Superior temporal gyrus (tissue), 1 donor: Measurements from ENCODE around the gene IL36G.
"Not testable (repeated sequence)": the region's sequence is repeated elsewhere in the genome, so short reads cannot be mapped to it uniquely, and the experiment has no call there.

Experiments used
- DNase-seq: peaks from one replicate; pipeline ENCODE4 v3.0.0-alpha.2; 2016; ENCODE audit errors: extremely low spot score

Gene IL36G

GRCh38 chr2:112977559-112978056 is at the start of gene IL36G:
IL36G (plus strand) TSS chr2:112978006; CDS start chr2:112978639, 633 bp downstream.
- DNase-seq, result no peak

DNA sequence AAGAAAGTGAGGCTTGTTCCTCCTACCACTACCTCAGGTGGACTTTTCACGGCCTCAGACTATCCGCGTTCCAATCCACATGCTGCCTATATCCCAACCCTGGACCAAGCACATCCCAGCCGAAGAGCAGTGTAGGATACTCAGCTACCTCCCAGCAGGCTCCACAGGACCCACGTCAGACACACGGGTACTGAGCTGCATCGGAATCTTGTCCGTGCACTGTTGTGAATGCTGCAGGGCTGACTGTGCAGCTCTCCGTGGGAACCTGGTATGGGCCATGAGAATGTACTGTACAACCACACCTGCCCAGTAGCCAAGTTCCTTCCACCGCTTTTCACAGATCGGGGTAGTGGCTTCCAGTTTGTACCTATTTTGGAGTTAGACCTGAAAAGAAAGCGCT is 44.5 kb upstream of the IL36G start:
- no peak for DNase-seq

DNA sequence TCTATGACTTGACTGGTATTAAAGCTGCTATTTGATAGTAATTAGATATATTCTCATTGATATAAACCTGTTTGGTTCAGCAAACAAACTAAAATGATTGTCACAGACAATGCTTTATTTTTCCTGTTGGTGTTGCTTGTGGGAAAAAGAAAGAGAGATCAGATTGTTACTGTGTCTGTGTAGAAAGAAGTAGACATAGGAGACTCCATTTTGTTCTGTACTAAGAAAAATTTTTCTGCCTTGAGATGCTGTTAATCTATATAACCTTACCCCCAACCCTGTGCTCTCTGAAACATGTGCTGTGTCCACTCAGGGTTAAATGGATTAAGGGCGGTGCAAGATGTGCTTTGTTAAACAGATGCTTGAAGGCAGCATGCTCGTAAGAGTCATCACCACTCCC is 43.7 kb upstream of the IL36G start:
- DNase-seq, result not testable (repeated sequence)

DNA sequence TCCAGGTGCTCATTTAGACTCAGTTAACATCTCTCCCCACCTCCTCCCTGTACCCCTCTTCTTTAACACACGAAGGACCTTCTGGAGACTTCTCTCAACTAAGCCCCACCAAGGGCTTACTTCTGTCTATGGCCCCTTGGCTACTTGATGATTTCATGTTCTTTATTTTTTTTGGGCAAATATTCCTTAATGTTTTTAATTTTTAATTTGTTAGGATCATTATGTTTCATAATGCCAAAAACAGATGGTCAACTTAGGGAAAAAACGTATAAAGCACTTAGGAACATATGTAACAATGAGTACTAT is 40.9 kb upstream of the IL36G start:
- DNase-seq, result no peak

- no peak for DNase-seq
Measured at GRCh38 chr2:112938904-112939303, 38.9 kb upstream of the IL36G start.

GRCh38 chr2:112939425-112939824 is 38.4 kb upstream of the IL36G start:
- no peak for DNase-seq

DNA sequence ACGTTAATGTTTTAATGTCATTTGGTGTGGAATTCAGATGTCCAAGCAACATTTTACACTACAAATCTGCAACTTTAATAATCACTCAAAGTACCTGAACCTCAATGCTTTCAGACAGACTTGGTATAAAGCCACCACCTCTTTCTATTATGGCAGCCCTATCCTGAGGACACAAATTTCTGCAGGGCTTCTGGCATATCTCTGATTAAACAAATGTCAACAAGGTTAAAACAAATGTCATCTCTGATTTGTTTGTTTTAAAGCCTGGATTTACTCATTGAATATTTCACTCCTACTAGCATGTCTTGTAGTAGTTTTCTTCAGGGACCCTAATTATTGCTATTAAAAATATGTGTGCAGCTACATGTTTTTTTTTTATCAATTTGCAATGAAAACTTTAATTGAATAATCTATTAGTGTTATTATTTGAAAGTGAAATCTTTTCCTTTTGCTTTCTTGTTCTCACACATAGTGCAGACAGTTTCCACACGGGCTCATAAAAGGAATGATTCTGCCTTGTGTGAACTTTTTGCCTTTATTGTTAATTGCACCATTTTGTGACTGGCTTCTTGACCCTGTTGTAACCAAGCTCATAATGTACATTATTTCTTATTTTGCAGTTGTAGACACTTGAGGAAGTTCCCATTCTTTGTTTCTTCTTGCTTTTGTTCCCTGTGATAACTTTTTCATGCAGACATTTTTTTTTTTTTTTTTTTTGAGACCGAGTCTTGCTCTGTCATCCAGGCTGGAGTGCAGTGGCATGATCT is 36.8 kb upstream of the IL36G start:
- DNase-seq, result no peak

- DNase-seq, result peak; percentile 92
Measured at GRCh38 chr2:112941753-112942653, 35.8 kb upstream of the IL36G start.

DNA sequence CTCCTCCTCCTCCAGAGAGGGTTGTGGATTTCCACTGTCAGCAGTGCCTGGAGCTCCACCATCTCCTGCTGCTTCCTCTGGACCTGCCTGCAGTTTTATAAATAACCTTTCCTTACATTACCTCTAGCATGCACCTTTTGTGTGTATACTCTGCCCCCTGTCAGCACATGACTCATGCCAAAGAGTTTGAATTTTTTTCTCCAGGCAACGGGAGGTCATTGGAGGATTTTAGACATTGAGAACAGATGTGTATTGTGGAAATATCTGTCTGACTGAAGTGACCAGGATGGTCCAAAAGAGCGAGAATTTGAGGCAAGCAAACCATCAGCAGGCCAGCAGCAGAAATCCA is 35.2 kb upstream of the IL36G start:
- DNase-seq, result no peak

DNA sequence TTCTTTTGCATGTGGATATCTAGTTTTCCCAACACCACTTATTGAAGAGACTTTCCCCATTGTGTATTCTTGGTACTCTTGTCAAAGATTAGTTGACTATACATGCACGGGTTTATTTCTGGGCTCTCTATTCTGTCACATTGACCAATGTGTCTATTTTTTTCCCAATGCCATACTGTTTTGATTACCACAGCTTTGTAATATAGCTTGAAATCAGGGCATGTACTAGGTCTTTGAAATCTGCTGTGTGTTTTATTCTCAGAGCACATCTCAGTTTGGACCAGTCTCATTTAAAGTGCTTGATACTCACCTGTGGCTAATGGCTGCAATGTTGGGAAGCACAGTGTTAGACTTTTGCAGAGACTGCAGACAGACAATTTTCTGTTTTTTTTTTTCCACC is 32.8 kb upstream of the IL36G start:
- DNase-seq, result no peak

GRCh38 chr2:112946086-112946485 is 31.7 kb upstream of the IL36G start:
- no peak for DNase-seq

DNA sequence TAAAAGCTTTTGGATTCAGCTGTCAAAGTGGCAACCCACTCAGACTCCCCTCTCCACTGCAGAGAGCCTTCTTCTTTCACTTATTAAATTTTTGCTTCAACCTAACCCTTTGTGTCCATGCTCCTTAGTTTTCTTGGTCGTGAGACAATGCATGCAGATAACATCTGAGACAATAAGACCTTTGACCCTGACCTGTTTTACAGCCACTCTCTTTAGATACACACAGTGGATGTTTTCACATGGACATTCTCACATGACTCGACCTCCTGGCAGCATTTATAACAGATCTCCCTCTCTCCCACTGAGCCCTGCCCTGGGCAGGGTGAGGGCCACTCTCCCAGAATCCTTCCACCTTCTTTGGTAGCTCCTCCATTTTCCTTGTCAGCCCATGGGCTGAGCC is 30.4 kb upstream of the IL36G start:
- DNase-seq, result no peak

DNA sequence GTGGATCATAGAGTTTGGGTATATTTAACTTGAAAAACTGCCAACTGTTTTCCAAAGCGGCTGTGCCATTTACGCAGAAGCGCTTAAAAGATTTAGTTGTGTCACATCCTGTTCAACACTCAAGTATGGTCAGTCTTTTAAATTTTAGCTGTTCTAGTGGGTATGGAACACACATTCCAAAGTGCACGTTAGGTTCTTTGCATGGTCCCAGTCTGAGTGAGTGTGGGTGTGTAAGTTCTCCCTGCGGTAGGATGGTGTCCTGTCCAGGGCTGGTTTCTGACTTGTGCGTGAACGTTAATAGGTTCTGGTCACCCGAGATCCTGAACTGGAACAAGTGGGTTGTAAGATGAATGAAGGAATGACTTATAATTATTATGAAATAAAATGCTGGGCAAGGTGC is 28.4 kb upstream of the IL36G start:
- DNase-seq, result no peak

DNA sequence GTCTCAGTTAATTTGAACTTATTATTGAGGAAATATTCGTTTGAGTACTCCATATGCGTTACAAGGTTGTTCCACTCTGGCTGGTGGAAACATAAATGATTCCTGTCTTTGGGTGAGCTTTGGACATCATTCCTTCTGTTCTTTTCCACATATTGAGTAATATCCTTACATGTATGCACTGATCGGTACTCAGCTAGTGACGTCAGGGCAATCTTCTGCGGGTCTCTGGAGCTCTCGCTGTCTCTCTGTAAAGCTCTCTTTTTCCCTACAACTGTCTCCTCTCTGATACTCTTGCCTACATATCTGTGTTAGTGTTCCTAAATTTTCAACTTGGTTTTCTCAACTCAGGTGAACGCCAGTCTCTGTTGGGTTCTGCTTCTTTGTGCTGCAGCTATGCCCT is 23.4 kb upstream of the IL36G start:
- no peak for DNase-seq

- DNase-seq, result no peak
Measured at GRCh38 chr2:112957511-112957910, 20.3 kb upstream of the IL36G start.

- peak; percentile 66 for DNase-seq
Measured at GRCh38 chr2:112958428-112959108, 19.2 kb upstream of the IL36G start.

GRCh38 chr2:112959109-112959812 is 18.5 kb upstream of the IL36G start:
- DNase-seq, result no peak

- DNase-seq, result no peak
Measured at GRCh38 chr2:112960230-112960825, 17.5 kb upstream of the IL36G start.

DNA sequence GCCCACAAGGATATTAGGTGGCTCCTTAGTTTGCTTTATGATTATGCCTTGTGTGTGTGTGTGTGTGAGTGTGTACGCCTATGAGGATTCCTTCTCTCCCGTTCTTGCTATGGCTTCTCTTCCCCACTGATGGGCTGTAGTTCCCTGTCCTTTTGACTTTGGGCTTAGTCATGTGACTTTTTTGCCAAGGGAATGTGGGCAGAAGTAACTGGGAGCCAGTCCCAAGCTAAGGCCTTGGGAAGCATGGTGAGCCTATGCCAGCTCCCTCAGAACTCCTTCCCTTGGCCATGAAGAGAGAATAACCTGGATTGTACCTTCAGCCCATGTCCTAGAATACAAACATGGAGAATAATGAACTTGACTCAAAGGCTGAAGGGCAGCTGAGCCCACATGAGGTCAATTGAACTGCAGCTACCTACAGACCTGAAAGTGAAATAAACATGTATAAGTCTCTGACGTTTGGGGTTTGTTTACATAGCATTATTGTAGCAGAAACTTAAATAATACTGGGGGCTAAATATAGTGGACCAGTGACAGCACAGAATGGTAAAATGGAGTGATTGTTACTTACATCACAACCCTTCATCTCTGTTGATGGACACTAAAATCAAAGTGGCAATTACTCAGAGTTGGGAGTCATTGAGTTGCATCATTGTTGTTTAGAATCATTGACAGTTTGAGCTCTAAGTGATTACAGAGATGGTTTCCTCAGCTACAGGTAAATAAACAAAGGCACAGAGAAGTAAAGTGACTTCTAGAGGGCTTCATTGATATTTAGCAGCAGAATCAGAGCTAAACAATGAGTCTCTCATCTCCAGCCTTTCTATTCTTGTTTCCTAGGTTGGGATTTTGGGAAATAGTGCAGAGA is 15.3 kb upstream of the IL36G start:
- DNase-seq, result no peak

- no peak for DNase-seq
Measured at GRCh38 chr2:112967023-112967422, 10.8 kb upstream of the IL36G start.
